Activated naive CD4-positive, alpha-beta T cell treated with Interleukin-2 at 50 U/mL for 16 hours (primary cell): ENCODE data around the gene SLC26A1.
"Not testable (repeated sequence)": the region's sequence is repeated elsewhere in the genome, so short reads cannot be mapped to it uniquely, and the experiment has no call there.

Experiments used
- DNase-seq: peaks from one replicate; pipeline ENCODE4 v3.0.0-alpha.2; 2020

Gene SLC26A1

DNA sequence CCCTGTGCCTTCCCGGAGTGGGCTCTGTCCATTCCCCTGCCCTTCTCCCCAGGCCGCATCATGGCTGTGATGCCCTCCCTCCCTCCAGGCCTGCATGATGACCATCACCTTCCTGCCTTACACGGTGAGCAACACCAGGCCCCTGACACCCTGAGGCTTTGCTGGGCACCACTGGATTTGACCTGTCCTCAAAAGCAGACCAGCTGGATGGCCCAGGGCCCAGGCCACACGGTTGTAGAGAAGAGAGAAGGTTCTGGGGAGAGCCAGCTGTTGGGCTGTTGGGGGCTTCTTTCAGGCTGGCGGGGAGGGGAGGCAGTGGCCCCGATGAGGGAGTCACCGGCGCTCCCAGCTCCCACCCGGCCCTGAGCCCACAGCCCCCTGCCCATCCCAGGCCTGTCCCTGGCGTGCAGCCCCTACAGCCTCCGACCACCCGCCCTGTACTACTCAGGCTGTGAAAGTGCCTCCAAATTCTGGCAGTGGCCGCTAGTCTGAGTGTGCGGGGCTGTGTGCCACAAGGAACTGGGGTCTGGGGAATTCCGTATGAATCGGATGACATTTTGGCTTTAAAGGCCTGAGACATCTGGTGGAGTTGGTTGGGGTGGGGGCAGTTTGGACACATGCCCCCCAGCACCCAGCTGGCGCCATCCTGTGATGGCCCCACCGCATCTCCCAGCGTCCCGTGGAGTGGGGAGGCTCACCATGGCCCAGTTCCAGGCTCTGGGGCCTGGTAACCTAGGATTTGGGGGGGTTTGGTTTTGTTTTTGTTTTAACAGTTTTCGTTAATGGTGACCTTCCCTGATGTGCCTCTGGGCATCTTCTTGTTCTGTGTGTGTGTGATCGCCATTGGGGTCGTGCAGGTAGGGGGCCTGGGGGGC is 41.4 kb downstream of the SLC26A1 start:
- no peak for DNase-seq

DNA sequence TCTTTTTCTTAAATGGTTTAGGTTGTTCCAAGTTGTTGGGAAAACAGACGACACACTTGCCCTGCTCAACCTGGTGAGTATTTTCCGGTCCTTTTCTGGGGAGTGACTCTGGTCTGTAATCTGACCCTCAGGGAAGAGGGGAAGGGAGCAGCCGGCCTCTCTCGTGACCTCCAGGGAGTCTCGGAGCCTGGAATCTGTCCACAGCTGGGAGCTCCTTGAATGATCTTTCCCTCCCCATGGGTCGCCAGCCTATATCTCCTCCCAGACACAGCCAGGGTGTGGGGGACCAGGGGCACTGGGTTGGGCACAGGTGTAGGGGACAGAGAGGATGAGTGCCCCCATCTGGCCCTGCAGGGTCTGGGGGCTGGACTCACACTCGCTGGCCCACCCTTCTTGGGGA is 42.0 kb downstream of the SLC26A1 start:
- DNase-seq: no peak

DNA sequence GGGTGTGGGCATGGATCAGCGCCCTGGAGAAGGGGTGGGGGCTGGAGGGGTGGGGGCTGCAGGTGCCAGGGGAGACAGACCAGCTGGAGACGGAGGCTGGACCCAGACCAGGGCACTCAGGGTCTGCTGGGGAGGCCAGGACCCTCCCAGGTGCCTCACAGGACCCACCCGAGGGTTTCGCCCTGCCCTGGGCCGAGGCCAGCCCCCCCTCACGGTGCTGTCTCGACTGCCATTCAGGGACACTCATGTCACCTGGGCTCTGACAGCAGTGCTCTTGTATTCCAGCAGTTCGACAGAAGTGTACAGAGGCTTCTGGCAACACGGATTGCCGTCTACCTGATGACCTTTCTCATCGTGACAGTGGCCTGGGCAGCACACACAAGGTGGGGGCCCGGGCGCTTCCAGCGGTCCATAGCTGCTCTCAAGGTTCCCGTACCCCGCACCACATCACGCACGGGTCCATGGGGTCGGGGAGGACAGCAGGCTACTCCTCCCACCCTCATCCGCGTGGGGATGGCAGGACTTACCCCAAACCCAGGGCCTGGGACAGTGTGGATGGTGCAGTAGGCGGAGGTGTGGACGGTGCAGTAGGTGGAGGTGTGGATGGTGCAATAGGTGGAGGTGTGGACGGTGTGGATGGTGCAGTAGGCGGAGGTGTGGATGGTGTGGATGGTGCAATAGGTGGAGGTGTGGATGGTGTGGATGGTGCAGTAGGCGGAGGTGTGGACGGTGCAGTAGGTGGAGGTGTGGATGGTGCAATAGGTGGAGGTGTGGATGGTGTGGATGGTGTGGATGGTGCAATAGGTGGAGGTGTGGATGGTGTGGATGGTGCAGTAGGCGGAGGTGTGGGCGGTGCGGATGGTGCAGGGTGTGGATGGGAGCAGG is 42.8 kb downstream of the SLC26A1 start:
- no peak for DNase-seq

DNA sequence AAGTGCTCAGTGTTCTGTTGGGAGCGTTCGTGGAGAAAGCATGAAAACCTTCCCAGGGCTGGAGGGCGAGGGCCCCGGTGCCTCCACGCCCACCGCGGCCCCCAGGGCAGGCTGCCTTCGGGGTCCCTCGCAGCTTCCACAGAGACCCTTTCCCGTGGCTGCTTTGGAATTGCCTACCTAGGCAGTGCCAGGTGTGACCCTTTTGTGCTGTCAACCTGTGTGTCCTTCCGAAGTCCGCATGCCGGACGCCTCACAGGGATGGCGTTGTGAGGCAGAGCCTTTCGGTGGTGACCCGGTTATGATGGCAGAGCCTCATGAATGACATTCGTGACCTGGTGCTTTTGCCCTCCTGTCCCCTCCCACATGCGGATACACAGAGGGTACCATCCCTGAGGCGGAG is 43.5 kb downstream of the SLC26A1 start:
- DNase-seq: no peak

DNA sequence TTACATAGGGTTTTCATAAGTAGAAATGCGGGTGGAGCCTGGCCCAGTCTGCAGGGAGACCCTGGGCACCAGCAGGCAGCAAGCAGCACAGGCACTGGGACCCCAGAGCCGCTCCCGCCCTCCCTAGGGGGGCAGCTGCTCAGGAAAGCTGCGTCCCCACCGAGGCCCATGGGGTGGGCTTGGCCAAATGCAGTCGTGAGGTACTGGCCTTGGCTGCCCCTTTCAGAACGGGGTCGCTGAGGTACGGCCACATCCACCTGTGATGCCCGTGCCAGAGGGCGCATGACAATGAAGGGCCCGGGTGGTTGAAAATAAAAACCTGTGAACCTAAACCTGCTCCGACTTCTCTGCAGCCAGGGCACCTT is 44.3 kb downstream of the SLC26A1 start:
- DNase-seq: no peak

DNA sequence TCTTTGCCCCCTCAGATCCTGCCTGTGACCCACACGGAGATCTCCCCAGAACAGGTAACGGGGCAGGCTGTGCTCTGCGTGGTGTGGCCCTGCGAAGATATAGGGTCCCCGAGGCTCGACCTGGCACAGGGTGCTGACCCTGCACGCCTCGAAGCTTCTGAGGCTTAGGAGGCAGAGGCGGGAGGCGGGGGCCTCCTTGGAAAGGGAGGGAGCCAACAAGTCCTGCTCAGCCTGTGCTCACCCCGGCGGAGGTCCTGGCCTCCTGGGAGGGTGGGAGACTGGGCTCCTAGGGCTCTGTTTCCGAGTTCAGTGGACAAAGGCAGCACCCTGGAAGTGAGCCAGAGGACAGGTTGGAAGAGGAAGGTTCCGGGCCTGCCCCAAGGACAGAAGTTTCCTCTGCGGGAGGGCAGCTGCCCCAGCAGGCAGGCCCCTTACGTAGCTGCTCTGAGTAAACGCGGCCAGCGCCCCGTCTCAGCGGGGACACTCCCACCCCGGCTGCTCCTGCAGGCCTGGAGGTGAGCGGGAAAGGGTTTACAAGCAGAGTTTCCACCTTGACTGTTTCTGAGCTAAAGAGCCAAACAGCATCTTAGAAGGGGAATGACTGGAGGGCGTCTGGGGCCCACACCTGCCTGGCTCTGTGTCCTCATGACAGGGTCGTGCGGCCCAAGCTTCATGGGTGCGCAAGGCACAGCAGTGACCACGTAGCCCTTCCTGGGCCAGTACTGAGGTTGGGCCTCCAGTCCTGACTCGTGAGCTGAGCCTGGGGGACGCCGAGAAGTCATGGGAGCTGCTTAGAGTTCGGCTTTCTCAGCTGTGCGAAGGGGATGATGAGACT is 44.9 kb downstream of the SLC26A1 start:
- no peak for DNase-seq

DNA sequence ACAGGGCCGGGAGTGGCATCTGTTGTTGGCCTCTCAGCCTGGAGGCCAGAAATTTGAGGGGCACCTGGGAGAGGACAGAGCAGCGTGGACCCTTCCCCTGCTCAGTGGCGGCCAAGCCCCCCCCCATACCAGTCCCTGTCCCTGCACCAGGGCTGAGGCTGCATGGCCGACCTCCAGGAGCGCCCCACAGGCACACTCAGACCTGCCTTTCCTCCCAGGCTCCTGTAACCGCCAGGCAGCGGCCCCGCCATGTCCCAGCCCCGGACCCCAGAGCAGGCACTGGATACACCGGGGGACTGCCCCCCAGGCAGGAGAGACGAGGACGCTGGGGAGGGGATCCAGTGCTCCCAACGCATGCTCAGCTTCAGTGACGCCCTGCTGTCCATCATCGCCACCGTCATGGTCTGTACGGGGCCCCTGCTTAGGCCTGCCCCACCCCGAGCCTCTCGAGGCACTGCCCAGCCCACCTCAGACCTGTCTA is 45.7 kb downstream of the SLC26A1 start:
- no peak for DNase-seq

DNA sequence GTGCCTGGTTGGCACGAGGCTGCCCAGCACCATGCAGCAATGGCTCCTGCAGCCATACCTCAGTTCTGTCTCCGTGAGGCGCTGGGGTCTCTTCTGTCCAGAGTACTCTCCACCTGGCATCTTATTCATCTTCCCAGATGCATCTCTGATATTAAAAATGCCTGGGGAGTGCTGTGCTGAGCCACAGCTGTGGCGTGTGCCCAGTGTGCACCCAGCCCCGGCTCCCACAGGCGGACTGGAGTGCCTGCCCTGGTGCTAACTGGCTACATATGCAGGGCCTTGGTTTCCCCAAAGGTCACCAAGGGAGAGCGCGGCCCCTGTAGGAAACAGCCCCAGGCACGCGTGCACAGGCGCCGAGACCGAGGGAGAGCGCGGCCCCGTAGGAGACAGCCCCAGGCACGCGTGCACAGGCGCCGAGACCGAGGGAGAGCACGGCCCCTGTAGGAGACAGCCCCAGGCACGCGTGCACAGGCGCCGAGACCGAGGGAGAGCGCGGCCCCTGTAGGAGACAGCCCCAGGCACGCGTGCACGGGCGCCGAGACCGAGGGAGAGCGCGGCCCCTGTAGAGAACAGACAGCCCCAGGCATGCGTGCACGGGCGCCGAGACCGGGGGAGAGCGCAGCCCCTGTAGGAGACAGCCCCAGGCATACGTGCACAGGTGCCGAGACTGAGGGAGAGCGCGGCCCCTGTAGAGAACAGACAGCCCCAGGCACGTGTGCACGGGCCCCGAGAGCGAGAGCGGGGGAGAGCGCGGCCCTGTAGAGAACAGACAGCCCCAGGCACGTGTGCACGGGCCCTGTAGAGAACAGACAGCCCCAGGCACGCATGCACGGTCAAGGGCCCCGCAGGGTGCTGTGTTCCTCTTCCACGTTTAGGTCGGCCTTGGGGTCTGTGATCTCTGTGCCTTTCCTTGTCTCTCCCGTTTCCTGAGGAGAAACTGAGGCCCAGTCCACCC is 46.4 kb downstream of the SLC26A1 start:
- no peak for DNase-seq

DNA sequence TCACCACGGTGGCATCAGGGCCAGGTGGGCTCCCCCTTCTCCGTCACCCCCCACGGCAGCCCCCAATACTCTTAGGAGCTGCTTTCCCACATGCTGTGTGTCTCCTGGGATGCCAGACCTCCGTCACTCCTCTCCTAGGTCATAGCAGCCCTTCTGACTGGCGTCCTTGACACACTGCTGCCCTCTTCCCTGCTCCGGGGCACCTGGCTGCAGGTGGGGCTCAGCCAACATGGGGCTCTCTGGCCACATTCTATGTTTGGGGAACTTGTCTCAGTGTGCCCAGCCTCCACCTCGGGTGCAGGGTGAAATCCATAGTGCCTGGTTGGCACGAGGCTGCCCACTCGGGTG is 47.1 kb downstream of the SLC26A1 start:
- DNase-seq: no peak

DNA sequence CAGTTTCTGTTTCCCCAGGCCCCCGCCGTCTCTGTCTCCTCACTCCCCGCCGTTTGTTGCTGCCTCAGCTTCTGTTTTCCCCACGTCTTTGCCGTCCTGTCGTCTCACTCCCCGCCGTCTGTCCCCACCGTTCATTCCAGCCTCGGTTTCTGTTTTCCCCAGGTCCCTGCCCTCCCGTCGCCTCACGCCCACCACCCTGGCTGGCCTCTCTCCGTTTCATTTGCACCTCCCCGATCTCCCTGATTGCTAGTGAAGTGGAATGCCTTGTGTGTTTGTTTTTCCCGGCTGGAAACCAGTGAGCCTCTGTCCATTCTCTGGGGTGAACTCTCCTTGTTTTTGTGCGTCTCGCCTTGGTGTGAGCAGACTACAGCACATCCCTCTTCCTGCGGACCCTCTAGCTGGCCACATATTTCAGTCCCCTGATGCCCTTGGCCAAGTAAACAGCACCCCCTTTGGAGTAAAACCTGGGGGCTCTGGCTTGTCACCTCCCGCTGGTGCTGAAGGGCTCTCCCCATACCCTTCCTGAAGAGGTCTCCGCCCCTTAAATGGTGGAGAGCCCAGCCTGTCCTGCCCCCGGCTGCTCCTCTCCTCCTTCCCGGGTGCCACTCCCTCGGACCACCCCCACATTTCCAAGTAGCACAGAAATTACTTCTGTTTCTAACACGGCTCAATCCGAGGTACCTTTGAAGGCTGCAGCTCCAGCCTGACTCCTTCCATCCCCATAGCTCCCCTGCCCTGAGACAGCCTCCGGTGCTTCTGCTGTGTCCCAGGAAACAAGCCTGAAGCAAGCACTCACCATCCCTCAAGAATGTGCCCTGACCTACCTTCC is 47.7 kb downstream of the SLC26A1 start:
- no peak for DNase-seq

DNA sequence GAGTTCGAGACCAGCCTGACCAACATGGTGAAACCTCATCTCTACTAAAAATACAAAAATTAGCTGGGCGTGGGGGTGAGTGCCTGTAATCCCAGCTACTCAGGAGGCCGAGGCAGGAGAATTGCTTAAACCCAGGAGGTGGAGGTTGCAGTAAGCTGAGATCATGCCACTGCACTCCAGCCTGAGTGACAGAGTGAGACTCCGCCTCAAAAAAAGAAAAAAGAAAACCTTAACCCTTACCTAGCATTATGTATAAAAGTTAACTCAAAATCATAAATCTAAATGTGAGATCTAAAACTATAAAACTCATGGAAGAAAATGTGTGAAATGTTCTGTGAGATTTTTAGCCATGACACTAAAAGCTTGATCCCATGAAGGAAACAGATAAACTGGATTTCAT is 53.7 kb downstream of the SLC26A1 start:
- DNase-seq: not testable (repeated sequence)
